Spleen (tissue), 7 donors: Measurements from ENCODE around the gene LPIN3.

Source experiments
- POLR2A ChIP-seq, 3 donors: fragments of 450-650 bp; IDR thresholded peaks; one replicate each; pipeline ENCODE4 v1.5.1; 2017; ENCODE audit warnings: antibody characterized with exemption in 3 of 3, mild to moderate bottlenecking in 1 of 3
- POLR2AphosphoS5 ChIP-seq, 3 donors: sonication (generic); formaldehyde crosslinking; IDR thresholded peaks; one replicate each; pipeline ENCODE4 v1.5.1; 2017; ENCODE audit warnings: antibody characterized with exemption in 3 of 3
- TF ChIP-seq, protein P1 (sequence below), 11 experiments: fragments of 200-600 bp in 7 of 11; fragments of 450-650 bp in 4 of 11; sonication (generic) in 4 of 11; IDR thresholded peaks in 8 of 11; conservative IDR thresholded peaks in 3 of 11; 1 replicate in 7 of 11; 2 replicates in 4 of 11; pipeline versions ENCODE4 v1.4.0 to v1.8.0; 2016 to 2021; ENCODE audit warnings: antibody characterized with exemption in 11 of 11, inconsistent platforms in 4 of 11, mild to moderate bottlenecking in 1 of 11
- donor health status: DM: no; HTN: no; CAD: no; lungs with moderate emphysema.
- donor health status: DM: no; HTN: no; CAD: no.
- donor health status: DM: no; HTN: no; CAD: no.

DNA sequence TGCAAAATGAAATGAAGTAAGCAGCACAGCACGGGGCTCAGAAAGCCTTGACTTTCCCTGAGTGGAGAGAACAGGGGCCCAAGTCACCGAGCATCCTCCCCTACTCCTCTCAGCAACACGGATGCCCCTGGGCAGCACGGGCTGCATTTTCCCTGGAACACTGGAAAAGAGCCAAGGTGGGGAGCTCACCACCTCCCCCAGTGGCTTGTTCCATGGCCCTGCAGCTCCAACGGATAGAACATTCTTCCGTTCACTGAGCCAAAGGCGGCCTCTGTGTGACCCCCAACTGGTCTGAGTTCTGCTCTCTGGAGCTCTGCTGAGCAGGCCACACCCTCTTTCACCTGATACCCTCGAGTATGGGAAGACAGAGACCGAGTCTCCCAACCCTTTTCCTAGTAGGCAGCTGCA is 46.8 kb downstream of the LPIN3 start:
- TF ChIP-seq POLR2A (IDR thresholded peaks at IDR 0.05) (no peak), POLR2AphosphoS5 (IDR thresholded peaks at IDR 0.05) (no peak)
- TF ChIP-seq, protein P1, sequence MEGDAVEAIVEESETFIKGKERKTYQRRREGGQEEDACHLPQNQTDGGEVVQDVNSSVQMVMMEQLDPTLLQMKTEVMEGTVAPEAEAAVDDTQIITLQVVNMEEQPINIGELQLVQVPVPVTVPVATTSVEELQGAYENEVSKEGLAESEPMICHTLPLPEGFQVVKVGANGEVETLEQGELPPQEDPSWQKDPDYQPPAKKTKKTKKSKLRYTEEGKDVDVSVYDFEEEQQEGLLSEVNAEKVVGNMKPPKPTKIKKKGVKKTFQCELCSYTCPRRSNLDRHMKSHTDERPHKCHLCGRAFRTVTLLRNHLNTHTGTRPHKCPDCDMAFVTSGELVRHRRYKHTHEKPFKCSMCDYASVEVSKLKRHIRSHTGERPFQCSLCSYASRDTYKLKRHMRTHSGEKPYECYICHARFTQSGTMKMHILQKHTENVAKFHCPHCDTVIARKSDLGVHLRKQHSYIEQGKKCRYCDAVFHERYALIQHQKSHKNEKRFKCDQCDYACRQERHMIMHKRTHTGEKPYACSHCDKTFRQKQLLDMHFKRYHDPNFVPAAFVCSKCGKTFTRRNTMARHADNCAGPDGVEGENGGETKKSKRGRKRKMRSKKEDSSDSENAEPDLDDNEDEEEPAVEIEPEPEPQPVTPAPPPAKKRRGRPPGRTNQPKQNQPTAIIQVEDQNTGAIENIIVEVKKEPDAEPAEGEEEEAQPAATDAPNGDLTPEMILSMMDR (IDR thresholded peaks at IDR 0.05 in 8 of 11, conservative IDR thresholded peaks at IDR 0.05 in 3 of 11): no peak
